NCI-H187 (cell line): ENCODE measurements around the gene APCDD1L.

Source experiments
- DNase-seq, 2 experiments: peaks; one replicate each; lab custom pipeline; 2025; lab: John Stamatoyannopoulos, UW

Gene APCDD1L

DNA sequence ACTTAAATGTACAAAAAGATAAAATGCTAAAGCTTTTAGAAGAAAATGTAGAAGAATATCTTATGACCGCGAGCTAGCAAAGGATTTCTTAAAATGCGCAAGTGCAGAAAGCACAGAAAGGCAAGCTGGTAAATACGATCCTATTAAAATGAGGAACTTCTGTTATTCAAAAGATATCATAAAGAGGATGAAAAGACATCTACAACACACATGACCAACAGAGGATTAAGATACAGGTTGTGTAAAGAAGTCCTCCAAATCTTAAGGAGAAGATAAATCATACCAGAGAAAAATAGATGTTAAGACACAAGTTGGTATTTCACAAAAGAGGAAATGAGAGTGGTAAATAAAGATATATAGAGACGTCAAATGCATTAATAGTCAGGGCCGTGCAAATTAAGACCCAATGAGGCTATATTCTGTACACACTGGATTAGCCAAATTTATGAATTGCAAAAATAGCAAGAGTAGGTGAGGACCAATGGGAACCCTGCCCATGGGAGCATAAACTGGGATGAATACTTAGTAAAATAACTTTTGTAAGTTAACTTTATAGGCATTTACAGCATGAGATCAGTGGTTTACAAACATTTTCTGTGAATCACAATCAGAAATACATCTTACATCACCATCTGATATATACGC lies 23.0 kb downstream of the APCDD1L start:
- DNase-seq = no peak

DNA sequence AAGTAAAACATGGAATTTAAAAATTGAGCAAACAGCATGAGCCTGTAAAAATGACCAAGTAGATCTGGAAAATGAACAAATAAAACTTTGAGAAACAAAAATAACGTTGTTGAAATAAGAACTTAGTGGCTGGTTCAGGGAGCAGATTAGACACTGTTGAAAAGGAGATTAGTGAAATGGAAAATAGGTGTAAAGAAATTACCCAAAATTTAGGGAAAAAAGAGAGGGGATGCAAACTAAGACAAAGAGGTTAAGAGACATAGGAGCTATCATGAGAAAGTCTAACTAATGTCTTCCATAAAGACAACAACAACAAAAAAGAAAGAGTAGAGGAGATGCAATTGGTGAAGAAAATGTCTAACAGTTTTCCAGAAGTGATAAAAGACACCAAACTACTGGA lies 29.0 kb downstream of the APCDD1L start:
- no peak for DNase-seq

DNA sequence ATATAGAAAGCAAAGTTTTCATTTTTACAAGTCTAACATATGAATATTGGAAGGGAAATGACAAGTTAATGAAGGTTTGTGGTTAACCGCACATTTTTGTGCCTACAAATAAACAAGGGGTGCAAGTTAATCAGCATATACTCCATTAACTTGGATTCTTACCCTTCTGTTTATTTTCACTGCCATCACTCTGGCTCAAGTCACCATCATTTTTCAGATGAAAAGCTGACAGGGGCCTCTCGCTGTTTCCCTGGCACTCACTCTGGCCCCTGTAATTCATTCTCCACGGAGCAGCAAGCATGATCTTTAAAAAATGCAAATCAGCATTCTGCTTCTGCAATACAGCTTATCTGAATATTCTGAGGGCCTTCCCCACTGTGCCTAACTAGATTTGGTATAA lies 29.8 kb downstream of the APCDD1L start:
- no peak for DNase-seq

DNA sequence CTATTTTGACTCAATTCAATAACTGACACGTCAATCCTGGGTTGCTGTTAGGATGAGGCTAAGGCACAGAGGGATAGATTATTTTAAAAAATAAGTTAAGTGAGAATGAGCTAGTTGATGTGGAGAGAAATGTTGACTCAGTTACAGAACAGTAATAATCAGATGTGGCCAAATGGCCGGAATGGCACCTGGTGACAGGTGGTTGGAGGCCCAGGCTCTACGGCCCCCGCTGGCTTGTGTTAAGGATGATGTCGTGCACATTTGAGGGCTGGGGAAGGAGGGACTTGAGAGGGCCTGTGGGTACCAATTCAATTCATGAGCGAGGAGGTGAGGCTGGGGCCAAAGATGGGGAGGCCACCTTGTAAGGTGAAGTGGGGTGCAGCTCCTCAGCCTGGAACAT lies 31.7 kb downstream of the APCDD1L start:
- no peak for DNase-seq

DNA sequence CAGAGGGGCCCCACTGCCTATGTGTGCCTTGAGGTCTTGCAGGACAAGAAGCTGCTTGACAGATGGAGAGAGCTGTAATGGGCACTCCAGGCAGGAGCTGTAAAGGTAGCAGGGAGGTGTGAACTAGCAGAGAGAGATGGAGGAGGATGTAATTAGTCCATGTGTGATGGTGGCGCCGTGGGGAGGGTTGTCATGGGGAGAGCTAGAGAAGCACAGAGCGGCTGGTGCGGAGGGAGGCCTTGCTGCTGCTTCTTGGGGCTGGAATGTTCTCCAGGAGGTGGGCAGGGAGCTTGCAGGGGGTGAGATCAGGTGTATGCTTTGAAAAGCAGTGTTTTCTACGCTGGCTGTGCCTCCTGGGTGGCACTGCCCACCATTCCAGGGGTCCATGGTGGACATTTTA lies 32.1 kb downstream of the APCDD1L start:
- no peak for DNase-seq

DNA sequence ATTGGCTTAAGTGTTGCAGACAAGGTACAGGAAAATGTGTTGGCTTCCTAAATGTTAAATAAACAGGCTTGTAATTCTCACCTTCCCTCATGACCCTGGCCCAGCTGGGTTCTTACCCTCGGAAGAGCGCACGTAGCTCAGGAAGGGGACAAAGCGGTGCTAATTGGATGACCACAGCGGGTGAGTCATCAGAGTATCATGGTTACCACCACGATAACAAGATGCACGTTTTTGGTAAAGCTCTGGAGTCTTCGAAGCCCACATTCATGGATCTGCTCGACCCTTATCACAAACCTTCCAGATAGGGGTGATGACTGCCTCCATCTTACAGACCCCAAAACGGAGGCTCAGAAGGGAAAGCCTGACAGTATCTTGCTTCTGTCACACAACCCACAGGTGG lies 32.8 kb downstream of the APCDD1L start:
- DNase-seq = no peak

DNA sequence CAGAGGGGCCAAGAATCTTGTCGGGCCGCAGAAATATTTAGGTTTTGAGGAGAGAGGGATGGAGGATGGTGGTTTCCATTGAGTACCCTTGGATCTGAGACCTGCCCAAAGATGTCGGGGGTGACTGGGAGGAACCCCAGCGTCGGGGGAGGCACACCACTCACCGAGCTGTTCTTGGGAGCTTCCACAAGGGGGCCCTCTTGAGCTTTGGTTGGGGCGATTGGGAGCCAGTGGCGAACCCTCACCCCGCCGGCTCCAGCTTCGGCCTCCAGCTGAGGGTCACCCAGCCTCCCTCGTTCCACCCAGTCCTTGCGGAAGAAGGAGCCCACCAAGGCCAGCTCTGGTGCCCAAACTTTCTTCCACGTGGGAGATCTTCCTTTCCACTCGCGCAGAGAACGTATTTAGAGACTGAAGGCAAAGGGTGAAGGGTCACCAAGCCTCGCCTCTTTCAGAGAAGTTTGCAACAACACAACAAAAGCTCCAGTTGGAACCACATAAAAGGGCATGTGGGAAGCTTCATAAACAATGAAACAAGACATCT lies 33.6 kb downstream of the APCDD1L start:
- DNase-seq = no peak

DNA sequence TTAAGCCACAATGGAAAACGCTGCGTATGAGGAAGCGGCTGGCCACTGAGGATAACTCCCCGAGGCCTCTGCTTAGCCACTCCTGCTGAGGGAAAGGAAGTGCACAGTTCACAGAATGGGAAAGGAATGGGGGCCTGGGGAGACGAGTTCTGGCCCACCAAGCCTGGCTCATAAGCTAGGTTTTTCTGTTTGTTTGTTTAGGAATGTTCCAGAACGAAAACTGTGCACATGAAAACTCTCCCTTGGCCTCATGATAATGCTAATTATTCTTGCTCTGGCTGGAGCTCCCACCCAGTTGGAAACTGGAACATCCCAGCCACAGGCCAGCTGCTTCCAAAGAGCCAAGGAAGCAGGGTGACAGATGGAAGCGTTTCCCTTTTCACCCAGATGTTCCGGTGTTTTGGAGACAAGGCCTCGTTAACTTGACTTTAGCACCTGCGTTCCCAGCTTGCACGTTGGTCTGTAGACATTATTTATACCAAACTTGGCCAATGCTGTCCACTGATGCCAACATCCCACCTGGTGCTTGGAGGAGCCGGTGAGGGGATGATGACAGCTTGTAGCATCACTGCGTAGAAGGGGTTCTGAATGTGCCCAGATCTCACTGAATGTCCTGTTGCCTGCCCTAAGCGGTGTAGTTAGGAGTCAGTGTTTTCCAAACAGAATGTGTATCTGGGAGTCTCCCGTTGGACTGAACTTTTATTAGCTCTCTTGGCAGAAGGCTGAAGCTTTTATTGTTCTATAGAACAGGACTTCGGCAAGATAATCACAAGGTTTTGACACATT lies 34.5 kb downstream of the APCDD1L start:
- no peak for DNase-seq

DNA sequence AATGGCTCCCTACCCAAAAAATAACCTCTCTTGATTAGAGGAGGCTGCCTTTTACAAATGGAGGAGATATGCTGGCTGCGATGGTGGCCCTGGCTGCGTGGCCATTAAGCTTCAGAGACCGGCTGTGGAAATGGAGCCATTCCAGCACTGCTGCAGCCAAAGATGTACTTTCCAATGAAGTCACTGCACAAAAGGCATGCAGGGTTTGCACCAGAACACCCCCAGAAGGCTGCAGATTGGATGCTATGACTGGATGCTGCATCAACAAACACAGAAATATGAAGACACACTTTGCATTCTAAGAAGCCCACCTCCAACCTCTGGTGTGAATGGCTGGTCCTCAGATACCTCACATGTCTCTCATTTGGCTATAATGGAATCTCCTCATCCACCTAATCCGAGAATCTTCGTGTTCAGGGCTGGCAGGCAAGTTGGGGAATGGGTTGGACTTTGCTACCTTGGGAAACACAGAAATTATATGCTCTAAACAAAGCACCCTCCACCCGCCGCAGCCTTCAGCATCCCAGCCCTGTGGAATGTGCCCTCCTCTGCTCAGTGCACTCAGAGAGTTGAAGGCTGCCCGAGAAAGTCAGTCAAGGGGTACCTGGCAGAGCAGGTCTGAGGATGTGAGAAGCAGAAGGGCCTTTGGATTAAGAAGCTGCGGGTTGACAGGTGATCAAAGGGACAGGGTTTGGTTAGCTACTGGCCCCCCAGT lies 35.3 kb downstream of the APCDD1L start:
- no peak for DNase-seq

DNA sequence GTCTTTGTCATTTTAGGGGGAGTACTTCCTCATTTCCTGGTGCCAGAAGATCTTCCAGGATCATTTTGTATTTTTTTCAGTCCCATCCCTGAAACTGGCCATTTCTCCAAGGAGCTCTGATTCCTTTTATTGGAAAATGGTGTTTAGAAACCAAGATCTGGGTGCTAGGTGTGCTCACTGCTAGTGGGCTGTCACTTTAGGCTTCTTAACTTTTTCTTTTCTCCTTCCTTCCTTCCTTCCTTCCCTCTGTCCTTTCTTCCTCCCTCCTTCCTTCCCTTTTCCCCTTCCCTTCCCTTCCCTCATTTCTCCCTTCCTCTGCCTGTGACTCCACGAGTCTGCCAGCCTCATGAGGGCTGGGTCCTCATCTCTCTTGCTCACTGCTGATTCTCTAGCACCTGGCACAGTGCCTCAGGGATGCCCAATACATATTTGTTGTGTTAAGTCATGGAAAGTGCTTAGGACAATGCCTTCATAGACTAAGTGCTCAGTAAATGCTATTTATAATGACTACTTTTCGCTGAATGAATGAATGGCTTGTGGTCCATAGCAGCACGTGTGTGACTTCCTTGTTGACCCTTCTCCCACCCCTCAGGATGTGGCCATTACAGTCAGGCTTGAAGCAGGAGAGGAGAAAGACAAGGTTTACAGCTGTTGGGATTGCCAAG lies 36.9 kb downstream of the APCDD1L start:
- DNase-seq = no peak

DNA sequence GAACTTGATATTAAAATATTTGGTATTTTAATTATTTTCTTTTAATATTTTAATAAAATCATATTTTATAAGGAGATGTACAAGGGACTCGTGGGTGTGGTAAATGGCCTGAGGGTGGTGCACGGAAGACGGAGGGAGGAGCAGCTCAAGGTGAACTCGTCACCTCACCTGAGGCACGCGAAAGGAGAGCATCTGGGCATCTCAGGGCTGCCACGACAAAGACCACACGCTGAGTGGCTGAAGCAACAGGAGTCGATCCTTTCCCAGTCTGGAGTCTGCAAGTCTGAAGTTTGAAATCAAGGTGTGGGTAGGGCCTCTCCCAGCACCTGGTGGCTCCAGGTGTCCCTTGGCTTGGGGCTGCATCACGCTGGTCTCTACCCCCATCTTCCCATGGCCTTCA lies 39.7 kb downstream of the APCDD1L start:
- no peak for DNase-seq

DNA sequence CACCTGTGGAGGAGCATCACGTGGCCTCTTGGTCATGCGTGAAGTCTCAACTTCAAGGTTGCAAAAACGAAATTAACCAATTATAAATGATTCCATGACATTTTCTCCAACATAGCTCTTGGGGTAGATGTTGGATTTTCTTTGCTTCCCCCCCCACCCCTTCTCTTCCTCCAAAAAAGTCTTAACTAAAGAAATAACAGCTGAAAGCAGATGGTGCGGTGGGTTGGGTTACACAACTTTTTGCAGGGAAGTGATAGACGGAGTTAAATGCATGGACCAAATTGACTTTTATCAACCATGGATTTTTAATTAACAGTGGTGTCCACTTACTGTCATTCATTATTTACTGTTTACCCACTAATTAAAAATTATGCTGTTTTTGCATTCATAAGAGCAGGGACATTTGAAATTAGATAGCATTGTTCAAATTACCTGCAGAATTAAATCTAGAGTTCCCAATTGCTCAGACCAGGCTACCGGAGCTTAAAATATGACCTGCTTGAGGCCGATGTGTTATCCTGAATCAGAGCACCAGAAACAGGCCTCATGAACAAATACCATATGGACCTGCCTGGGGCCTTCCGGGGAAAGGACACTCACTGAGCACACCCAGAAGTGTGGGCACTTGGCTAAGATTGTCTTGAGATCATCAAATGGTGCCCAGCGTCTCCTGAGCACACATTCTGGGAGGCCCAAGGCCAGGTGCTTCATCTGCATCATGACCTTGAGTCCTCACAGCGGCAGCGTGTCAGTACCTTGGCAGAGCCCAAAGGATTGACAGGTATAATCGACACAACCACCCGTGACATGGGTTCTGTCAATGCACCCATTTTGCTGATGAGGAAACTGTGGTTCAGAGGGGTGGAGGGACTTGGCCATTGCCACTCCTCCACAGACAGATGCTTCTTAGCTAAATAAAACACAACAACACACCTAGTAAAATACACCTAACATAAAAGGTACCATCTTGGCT lies 41.5 kb downstream of the APCDD1L start:
- DNase-seq = no peak

DNA sequence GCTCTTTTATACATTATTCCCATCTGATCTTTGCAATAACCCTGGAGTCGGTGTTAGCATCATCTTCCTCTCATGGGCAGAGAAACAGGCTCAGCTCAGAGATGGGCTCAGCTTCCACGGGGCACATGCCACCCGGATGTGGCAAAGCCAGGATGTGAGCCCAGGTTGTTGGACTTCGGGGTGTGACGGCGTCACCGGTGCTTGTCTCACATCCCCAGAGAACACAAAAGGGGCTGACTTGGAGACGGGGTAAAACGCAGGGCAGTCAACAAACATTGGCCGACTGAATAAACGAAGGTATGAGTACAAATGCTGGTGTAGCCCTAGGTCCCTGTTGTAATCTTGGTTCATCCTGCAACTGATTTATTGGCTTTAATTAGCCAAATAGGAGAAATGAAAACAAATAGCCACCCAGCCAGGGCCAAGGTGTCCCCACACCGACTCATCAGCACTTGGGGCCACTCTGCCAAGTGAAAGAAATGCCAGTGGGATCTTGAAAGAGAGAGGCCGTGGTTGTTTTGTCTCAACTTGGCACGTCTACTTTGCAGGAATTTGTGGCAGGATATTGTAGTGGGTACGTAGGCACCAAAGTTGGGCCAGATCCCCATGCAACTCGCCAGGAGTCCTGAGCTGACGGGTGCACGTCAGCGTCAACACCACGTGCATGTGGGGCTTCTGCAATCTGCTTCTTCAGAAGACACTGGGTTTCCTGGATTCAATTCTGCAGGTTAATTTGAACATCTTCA lies 42.8 kb downstream of the APCDD1L start:
- no peak for DNase-seq

DNA sequence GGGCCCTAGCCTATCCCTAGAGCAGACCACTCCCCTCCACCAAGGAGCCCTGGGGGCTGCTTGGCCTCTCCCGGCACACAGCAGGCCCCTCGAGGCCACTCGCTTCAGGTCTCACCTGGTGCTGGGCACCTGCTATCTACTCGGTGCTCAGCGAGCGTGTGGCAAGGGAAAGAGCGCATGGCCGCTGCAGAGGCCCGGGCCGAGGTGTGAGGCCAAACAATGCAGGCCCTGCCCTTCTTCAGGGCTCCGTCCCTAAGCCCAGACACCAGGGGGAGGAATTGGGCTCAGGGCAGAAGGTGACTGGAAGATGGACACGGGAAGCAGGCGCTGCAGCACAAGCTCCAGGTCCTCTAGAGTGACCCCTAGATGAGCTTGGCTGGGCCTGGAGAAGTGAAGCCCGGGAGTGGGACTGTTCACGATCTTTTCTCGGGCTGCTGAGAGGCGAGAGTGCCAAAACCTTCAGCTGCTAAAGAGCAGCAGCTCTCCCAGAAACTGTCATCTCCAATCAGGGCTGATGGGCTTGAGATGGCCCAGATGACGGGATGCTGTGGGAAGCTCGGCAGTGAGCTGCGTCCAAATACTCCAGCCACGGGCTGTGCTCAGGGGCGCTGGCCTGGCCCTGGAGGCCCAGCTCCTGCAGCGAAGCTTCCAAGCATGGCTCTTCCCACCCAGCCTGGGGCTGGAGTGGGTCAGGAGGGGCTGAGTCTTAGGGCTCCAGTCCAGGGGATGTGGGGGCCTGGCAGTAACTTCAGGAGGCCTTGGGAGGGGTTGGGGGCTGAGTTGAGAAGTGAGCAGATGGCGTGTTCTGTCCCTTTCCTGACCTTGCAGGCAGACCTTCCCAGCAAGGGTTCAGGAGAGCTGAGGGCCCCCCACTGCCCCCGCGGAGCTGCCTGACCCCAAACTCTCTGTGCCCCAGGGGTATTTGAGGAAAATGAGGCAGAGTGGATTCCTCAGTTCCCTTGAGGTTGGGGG lies 43.7 kb downstream of the APCDD1L start:
- DNase-seq = no peak

DNA sequence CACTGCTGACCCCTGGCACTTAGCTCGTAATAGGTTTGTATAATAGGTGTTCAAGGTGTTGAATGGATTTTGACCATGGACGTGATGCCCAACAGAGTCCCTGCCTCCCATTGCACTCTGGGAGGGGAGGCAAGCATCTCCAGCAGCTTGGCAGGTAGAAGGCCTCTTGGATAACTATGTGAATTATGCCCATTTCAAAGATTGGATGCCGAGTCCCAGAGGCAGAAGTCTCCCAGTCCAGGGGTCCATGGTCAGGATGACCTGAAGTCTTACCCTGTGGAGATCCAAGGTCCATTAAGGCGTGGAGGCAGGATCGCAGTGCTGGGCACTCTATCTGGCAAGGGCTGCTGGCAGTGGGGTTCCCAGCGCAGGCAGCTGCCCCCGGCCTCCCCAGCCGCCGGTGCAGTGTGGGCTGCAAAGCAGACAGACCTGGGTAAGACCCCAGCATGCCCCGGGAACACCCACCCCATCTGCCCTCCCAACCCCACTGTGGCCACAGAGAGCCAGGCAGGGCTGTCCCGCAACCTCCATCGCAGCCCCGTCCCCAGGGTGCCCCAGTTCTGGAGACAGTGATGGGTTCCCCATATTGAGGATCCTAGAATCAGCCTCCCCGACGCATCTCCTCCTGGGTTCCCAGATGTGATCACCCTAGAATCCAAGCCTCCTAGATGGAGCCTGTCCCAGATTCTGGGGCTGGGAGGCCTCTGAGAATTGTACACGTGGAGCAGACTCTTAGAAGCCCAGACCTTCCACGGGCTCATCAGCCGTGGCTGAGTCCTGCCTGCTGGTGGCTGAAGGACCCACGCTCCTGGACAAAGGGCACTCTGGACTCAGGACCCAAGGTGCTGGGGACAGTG lies 44.6 kb downstream of the APCDD1L start:
- no peak for DNase-seq

DNA sequence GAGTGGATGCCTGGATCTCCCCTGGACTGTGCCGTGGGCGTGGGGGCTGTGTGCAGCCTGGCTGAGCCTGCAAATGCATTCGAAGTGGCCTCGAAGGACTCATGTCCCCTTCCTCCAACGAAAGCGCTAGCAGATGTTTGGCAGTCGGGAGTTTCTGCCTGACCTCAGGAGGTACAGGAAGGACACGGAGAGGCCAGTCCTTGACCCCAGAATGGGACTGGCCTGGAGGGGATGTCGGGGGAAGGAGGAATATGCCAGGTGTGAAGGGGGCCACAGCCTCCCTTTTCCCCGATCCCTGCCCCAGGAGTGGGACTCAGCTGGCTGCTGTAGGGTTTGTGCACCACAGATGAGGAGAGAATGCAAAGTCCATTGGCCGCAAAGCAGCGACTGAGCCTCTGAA lies 45.6 kb downstream of the APCDD1L start:
- DNase-seq = no peak

DNA sequence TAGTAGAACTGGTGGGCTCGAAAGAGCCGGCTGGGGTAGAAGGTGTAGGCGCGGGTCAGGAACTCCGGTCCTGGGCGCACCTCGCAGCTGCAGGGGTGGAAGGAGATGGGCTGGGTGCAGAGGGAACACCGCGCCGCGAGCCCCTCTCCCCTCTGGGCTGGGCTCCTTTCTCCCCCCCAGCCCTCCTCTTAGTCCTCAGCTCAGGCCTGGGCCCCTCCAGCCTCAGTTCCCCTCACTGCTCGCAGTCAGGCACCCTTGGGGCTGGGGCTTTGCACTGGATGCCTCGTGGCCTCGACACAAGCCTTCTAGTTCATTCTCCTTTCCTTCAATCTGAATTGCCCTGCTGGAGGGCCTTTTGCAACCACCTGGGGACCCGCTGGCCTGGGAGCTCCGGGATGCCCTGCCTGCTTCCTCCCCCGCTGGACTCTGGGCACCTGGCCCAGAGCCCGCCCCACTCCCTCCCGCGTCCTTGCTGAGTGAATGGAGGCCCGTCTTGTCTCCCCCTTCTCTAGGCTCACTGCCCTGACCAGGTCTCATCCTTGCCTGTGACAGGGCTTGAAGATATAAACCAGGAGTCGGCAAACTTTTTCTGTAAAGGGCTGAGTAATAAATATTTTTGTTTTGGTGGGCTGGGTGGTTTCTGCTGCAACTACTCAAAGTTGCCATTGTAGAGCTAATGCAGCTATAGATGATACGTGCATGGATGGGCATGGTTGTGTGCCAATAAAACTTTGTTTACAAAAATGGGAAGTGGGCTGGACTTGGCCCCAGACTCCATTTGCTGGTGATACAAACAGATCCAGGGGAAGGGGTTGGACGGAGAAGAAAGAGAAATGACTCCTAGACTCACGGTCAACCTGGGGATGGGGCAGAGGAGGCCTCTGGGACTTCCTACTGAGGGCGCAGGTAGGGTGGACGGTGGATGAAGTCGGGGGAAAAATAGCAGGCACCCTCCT lies 47.3 kb downstream of the APCDD1L start:
- DNase-seq = no peak
